Measurements from ENCODE around the gene RUNX3.

RUNX3 gene

DNA sequence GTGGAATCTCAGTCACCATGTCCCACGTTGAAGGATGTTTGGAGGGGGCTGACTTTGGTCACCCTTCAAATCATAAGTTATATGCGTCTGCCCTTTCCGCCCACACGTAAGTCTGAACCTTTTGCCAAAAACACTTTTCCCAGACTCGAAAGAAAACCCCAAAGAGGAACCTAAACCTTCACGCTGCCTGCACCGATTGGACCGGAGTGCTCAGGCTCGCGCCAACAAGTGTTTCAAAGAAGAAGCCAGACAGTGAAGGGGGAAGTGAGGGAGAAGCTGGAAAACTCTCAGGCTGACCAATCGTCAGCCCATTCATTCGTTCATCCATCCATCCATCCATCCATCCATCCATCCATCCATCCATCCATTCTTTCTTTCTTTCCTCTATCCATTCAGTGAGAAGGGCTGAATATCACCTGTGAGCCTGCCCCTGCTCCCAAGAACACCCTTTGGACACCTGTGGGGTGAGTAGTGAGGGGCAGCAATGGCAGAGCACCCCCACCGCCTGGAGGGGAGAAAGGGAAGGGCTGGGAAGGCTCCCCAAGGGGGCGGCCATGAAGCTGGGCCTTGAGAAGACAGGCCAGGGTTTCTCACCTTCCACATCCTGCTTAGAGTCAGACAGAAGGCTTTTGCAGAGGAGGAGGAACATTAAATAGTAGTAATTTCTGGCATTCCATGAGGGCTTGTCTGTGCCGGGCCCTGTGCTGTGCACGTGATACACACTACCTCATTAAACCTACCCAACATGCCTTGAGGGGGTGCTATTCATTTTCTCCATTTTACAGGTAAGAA, 27.1 kb upstream of the RUNX3 start:
- H3F3A ChIP-seq (ENCODE audit: low read depth) = peaks cover 3% of the 10 kb centered on the region; the same call in 1 of the 2 replicates
- H3K9me3 ChIP-seq (ENCODE audit: insufficient read depth, low read depth, low read length) = no peaks in the 10 kb centered on the region
- peak overlapping the region; percentile 89 for H3K4me2 ChIP-seq (ENCODE audit: low read depth, low read length, poor library complexity, severe bottlenecking)
- TF ChIP-seq EZH2phosphoT487 (IDR thresholded peaks at IDR 0.05; ENCODE audit: borderline replicate concordance) = no peak
- TF ChIP-seq, protein P1, sequence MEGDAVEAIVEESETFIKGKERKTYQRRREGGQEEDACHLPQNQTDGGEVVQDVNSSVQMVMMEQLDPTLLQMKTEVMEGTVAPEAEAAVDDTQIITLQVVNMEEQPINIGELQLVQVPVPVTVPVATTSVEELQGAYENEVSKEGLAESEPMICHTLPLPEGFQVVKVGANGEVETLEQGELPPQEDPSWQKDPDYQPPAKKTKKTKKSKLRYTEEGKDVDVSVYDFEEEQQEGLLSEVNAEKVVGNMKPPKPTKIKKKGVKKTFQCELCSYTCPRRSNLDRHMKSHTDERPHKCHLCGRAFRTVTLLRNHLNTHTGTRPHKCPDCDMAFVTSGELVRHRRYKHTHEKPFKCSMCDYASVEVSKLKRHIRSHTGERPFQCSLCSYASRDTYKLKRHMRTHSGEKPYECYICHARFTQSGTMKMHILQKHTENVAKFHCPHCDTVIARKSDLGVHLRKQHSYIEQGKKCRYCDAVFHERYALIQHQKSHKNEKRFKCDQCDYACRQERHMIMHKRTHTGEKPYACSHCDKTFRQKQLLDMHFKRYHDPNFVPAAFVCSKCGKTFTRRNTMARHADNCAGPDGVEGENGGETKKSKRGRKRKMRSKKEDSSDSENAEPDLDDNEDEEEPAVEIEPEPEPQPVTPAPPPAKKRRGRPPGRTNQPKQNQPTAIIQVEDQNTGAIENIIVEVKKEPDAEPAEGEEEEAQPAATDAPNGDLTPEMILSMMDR (conservative IDR thresholded peaks at IDR 0.05; ENCODE audit: low read length) = no peak
- H3K4me3 ChIP-seq (ENCODE audit: low read length, poor library complexity, severe bottlenecking) = no peak overlapping the region
- peak overlapping the region; percentile 18 for H3K9ac ChIP-seq (ENCODE audit: low read depth, low read length, poor library complexity, severe bottlenecking)
- H4K20me1 ChIP-seq (ENCODE audit: insufficient read depth, low read length, poor library complexity, severe bottlenecking) = peaks cover 17% of the 10 kb centered on the region
- H3K79me2 ChIP-seq (ENCODE audit: insufficient read depth, low read length) = peaks cover 98% of the 10 kb centered on the region
- no peak overlapping the region for H2AFZ ChIP-seq (ENCODE audit: low read length)
- H3K4me1 ChIP-seq (ENCODE audit: insufficient read depth, low read length, poor library complexity, severe bottlenecking) = peaks cover 79% of the 10 kb centered on the region
- no peaks in the 10 kb centered on the region for H3K27me3 ChIP-seq (ENCODE audit: insufficient read depth, low read length, poor library complexity, severe bottlenecking)
- H3K36me3 ChIP-seq (ENCODE audit: insufficient read depth, low read length) = no peaks in the 10 kb centered on the region
- no peaks in the 10 kb centered on the region for H3K9me2 ChIP-seq (replicated peaks; ENCODE audit: low read depth, low read length)

DNA sequence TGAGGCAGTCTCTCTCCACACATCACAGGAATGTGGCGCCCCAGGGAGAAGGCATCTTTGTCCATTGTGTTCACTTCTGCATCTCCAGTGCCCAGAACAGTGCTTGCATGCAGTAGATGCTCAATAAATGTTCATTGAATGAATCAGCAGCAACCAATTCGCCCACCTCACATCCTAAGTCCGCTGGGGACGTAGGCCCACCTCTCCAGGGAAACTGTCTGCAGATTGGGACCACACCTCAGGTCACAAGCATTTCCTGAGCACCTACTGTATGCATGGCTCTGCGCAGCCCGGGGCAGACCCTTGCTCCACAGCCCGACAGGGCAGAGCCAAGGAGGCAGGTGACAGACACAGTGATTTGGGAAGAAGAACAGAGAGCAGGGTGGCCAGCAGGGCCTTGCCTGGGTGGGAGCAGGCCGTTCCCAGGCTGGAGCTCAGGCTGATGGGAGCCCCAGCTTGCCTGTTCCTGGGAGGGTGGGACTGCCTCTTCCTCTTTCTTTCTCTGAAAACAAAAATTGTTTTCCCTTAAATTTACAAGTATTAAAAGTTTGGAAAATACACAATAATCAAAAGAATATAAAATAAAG, 25.8 kb upstream of the RUNX3 start:
- H3K79me2 ChIP-seq (ENCODE audit: insufficient read depth, low read length) = peaks cover 97% of the 10 kb centered on the region
- no peak for TF ChIP-seq EZH2phosphoT487 (IDR thresholded peaks at IDR 0.05; ENCODE audit: borderline replicate concordance)
- TF ChIP-seq, protein P1 (conservative IDR thresholded peaks at IDR 0.05; ENCODE audit: low read length) = no peak
- peaks cover 17% of the 10 kb centered on the region for H4K20me1 ChIP-seq (ENCODE audit: insufficient read depth, low read length, poor library complexity, severe bottlenecking)
- peaks cover 3% of the 10 kb centered on the region; the same call in 1 of the 2 replicates for H3F3A ChIP-seq (ENCODE audit: low read depth)
- H3K27me3 ChIP-seq (ENCODE audit: insufficient read depth, low read length, poor library complexity, severe bottlenecking) = no peaks in the 10 kb centered on the region
- H2AFZ ChIP-seq (ENCODE audit: low read length) = no peak overlapping the region
- no peaks in the 10 kb centered on the region for H3K36me3 ChIP-seq (ENCODE audit: insufficient read depth, low read length)
- peak overlapping the region; percentile 33 for H3K4me2 ChIP-seq (ENCODE audit: low read depth, low read length, poor library complexity, severe bottlenecking)
- H3K9me2 ChIP-seq (replicated peaks; ENCODE audit: low read depth, low read length) = no peaks in the 10 kb centered on the region
- H3K9ac ChIP-seq (ENCODE audit: low read depth, low read length, poor library complexity, severe bottlenecking) = no peak overlapping the region
- H3K4me1 ChIP-seq (ENCODE audit: insufficient read depth, low read length, poor library complexity, severe bottlenecking) = peaks cover 72% of the 10 kb centered on the region
- no peak overlapping the region for H3K4me3 ChIP-seq (ENCODE audit: low read length, poor library complexity, severe bottlenecking)
- H3K9me3 ChIP-seq (ENCODE audit: insufficient read depth, low read depth, low read length) = no peaks in the 10 kb centered on the region

DNA sequence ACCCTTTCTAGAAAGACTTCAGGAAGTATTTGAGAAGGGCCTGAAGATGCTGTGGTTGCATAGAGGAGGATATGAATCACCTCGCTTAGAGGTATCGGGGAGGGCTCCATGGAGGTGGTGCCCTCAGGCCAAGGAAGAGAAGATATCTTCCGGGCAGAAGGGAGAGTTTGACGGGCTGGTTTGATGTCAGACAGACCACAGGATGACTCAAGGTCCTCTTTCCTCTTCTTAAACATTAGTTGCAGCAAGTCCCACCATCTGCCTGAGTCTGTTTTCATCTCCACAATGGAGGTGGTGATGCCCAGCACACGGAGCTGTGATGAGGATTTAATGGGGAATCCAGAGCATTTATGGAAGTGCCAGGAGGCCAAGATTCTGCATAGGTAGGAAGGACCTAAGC, 25.1 kb upstream of the RUNX3 start:
- Histone ChIP-seq H3K9me2 (replicated peaks; ENCODE audit: low read depth, low read length) (no peaks in the 10 kb centered on the region), H3K4me3 (ENCODE audit: low read length, poor library complexity, severe bottlenecking) (peak overlapping the region; percentile 19), H3K36me3 (ENCODE audit: insufficient read depth, low read length) (no peaks in the 10 kb centered on the region), H3K9me3 (ENCODE audit: insufficient read depth, low read depth, low read length) (no peaks in the 10 kb centered on the region), H3K4me2 (ENCODE audit: low read depth, low read length, poor library complexity, severe bottlenecking) (peak overlapping the region; percentile 33), H3K27me3 (ENCODE audit: insufficient read depth, low read length, poor library complexity, severe bottlenecking) (no peaks in the 10 kb centered on the region), H3K79me2 (ENCODE audit: insufficient read depth, low read length) (peaks cover 96% of the 10 kb centered on the region), H3F3A (ENCODE audit: low read depth) (peaks cover 3% of the 10 kb centered on the region; the same call in 1 of the 2 replicates), H3K4me1 (ENCODE audit: insufficient read depth, low read length, poor library complexity, severe bottlenecking) (peaks cover 65% of the 10 kb centered on the region), H4K20me1 (ENCODE audit: insufficient read depth, low read length, poor library complexity, severe bottlenecking) (peaks cover 17% of the 10 kb centered on the region), H3K9ac (ENCODE audit: low read depth, low read length, poor library complexity, severe bottlenecking) (no peak overlapping the region), H2AFZ (ENCODE audit: low read length) (no peak overlapping the region)
- TF ChIP-seq, protein P1 (conservative IDR thresholded peaks at IDR 0.05; ENCODE audit: low read length) = no peak
- TF ChIP-seq EZH2phosphoT487 (IDR thresholded peaks at IDR 0.05; ENCODE audit: borderline replicate concordance) = no peak
